ENCODE data around the gene SLC8A2. TPM values are rescaled to one million over a fixed set of nuclear protein-coding genes. Genes with fewer than 3 reads are reported as not detected.
A peak's percentile ranks its signal among the peaks of the same experiment; 100 is the strongest.

Gene SLC8A2
- not detected for polyA plus RNA-seq

GRCh38 chr19:47471733-47472457 is at the start of gene SLC8A2:
Gene SLC8A2 (minus strand): TSS chr19:47471893. CDS start chr19:47466403, 5,490 bp downstream.
- Mint-ChIP-seq H3K9me3 (no peaks in the 10 kb centered on the region), H3K27ac (peak within 1 kb of the TSS in 1 of 3 donors; percentile 85), H3K4me1 (peaks cover 0 to 5% (median 2%) of the 10 kb centered on the region in 3 donors), H3K36me3 (peaks cover 6% of the 10 kb centered on the region), H3K27me3 (peaks cover 40% of the 10 kb centered on the region), H3K4me3 (peak within 1 kb of the TSS in 2 of 4 donors; percentile 67 to 88)

GRCh38 chr19:47520839-47521238 is 49.1 kb upstream of the SLC8A2 start:
- Mint-ChIP-seq H3K27me3 (peaks cover 27% of the 10 kb centered on the region), H3K27ac (no peak overlapping the region), H3K4me1 (peaks cover 9 to 17% (median 10%) of the 10 kb centered on the region in 3 donors)

GRCh38 chr19:47520343-47520806 is 48.7 kb upstream of the SLC8A2 start:
- Mint-ChIP-seq H3K4me3 (no peak overlapping the region), H3K36me3 (no peaks in the 10 kb centered on the region), H3K4me1 (peaks cover 12 to 19% (median 13%) of the 10 kb centered on the region in 3 donors), H3K27me3 (peaks cover 27% of the 10 kb centered on the region), H3K9me3 (no peaks in the 10 kb centered on the region), H3K27ac (no peak overlapping the region)

More at GRCh38 chr19:47520839-47521238, 49.1 kb upstream of the SLC8A2 start:
- H3K4me3 Mint-ChIP-seq, result no peak overlapping the region
- H3K9me3 Mint-ChIP-seq, result no peaks in the 10 kb centered on the region
- H3K36me3 Mint-ChIP-seq, result no peaks in the 10 kb centered on the region

- H3K27me3 Mint-ChIP-seq, result peaks cover 26% of the 10 kb centered on the region
- H3K4me3 Mint-ChIP-seq, result peak overlapping the region in 1 of 4 donors; percentile 12
- no peak overlapping the region for H3K27ac Mint-ChIP-seq
- H3K36me3 Mint-ChIP-seq, result peaks cover 2% of the 10 kb centered on the region
- H3K9me3 Mint-ChIP-seq, result no peaks in the 10 kb centered on the region
- H3K4me1 Mint-ChIP-seq, result peaks cover 17 to 21% (median 20%) of the 10 kb centered on the region in 3 donors
Measured at GRCh38 chr19:47518854-47519253, 47.2 kb upstream of the SLC8A2 start.

- H3K27me3 Mint-ChIP-seq, result peaks cover 21% of the 10 kb centered on the region
- H3K4me1 Mint-ChIP-seq, result peaks cover 22 to 25% (median 23%) of the 10 kb centered on the region in 3 donors
- peaks cover 2% of the 10 kb centered on the region for H3K36me3 Mint-ChIP-seq
- peak overlapping the region; percentile 81 to 98 (median 94) for H3K27ac Mint-ChIP-seq
- H3K9me3 Mint-ChIP-seq, result no peaks in the 10 kb centered on the region
- H3K4me3 Mint-ChIP-seq, result peak overlapping the region in 3 of 4 donors; percentile 26 to 87 (median 64)
Measured at GRCh38 chr19:47518139-47518538, 46.4 kb upstream of the SLC8A2 start.

- Mint-ChIP-seq H3K9me3 (no peaks in the 10 kb centered on the region), H3K27me3 (peaks cover 3% of the 10 kb centered on the region), H3K36me3 (peaks cover 2% of the 10 kb centered on the region), H3K4me3 (peak within 1 kb of the TSS; percentile 97 to 99 (median 98)), H3K4me1 (peaks cover 38 to 49% (median 40%) of the 10 kb centered on the region in 3 donors), H3K27ac (peak within 1 kb of the TSS; percentile 98 to 100 (median 98))
Measured at GRCh38 chr19:47514869-47515588, 43.3 kb upstream of the SLC8A2 start, which contains the start of gene NAPA. Gene NAPA (minus strand): TSS chr19:47515063. CDS start chr19:47514940, 123 bp downstream.

- H3K4me3 Mint-ChIP-seq, result peak overlapping the region; percentile 97 to 99 (median 98)
- no peaks in the 10 kb centered on the region for H3K9me3 Mint-ChIP-seq
- H3K36me3 Mint-ChIP-seq, result peaks cover 2% of the 10 kb centered on the region
- H3K4me1 Mint-ChIP-seq, result peaks cover 41 to 54% (median 42%) of the 10 kb centered on the region in 3 donors
- H3K27me3 Mint-ChIP-seq, result no peaks in the 10 kb centered on the region
- H3K27ac Mint-ChIP-seq, result peak overlapping the region; percentile 98 to 100 (median 98)
Measured at GRCh38 chr19:47514151-47514868, 42.6 kb upstream of the SLC8A2 start.

- Mint-ChIP-seq H3K4me1 (peaks cover 31 to 49% (median 37%) of the 10 kb centered on the region in 3 donors), H3K4me3 (peak overlapping the region; percentile 27 to 99 (median 98))
Measured at GRCh38 chr19:47512948-47513319, 41.2 kb upstream of the SLC8A2 start.

GRCh38 chr19:47512183-47512947 is 40.7 kb upstream of the SLC8A2 start:
- peak overlapping the region in 2 of 3 donors; percentile 95 to 98 for H3K27ac Mint-ChIP-seq
- H3K4me3 Mint-ChIP-seq, result peak overlapping the region; percentile 27 to 99 (median 98)
- peaks cover 2% of the 10 kb centered on the region for H3K36me3 Mint-ChIP-seq
- H3K4me1 Mint-ChIP-seq, result peaks cover 31 to 49% (median 36%) of the 10 kb centered on the region in 3 donors
- H3K9me3 Mint-ChIP-seq, result no peaks in the 10 kb centered on the region
- no peaks in the 10 kb centered on the region for H3K27me3 Mint-ChIP-seq

More at GRCh38 chr19:47512948-47513319, 41.2 kb upstream of the SLC8A2 start:
- H3K9me3 Mint-ChIP-seq, result no peaks in the 10 kb centered on the region
- H3K27ac Mint-ChIP-seq, result peak overlapping the region in 2 of 3 donors; percentile 95 to 98
- H3K27me3 Mint-ChIP-seq, result no peaks in the 10 kb centered on the region
- H3K36me3 Mint-ChIP-seq, result peaks cover 2% of the 10 kb centered on the region

- Mint-ChIP-seq H3K27me3 (no peaks in the 10 kb centered on the region), H3K36me3 (peaks cover 2% of the 10 kb centered on the region), H3K4me3 (peak overlapping the region in 1 of 4 donors; percentile 98), H3K9me3 (no peaks in the 10 kb centered on the region), H3K4me1 (peaks cover 31 to 49% (median 36%) of the 10 kb centered on the region in 3 donors), H3K27ac (peak overlapping the region in 2 of 3 donors; percentile 95 to 98)
Measured at GRCh38 chr19:47511681-47512080, 40.0 kb upstream of the SLC8A2 start.

GRCh38 chr19:47511128-47511517 is 39.4 kb upstream of the SLC8A2 start:
- Mint-ChIP-seq H3K36me3 (peaks cover 2% of the 10 kb centered on the region), H3K4me3 (peak overlapping the region in 3 of 4 donors; percentile 3 to 98 (median 47)), H3K27ac (no peak overlapping the region), H3K9me3 (no peaks in the 10 kb centered on the region), H3K27me3 (no peaks in the 10 kb centered on the region), H3K4me1 (peaks cover 31 to 46% (median 32%) of the 10 kb centered on the region in 3 donors)

- peaks cover 29 to 44% (median 31%) of the 10 kb centered on the region in 3 donors for H3K4me1 Mint-ChIP-seq
- peak overlapping the region in 2 of 4 donors; percentile 39 to 98 for H3K4me3 Mint-ChIP-seq
- H3K27me3 Mint-ChIP-seq, result no peaks in the 10 kb centered on the region
- peaks cover 2% of the 10 kb centered on the region for H3K36me3 Mint-ChIP-seq
- H3K27ac Mint-ChIP-seq, result peak overlapping the region in 2 of 3 donors; percentile 83 to 86
- no peaks in the 10 kb centered on the region for H3K9me3 Mint-ChIP-seq
Measured at GRCh38 chr19:47510516-47511127, 38.9 kb upstream of the SLC8A2 start.

- Mint-ChIP-seq H3K4me1 (peaks cover 29 to 38% (median 29%) of the 10 kb centered on the region in 3 donors), H3K27me3 (no peaks in the 10 kb centered on the region), H3K27ac (peak overlapping the region in 2 of 3 donors; percentile 83 to 86), H3K36me3 (peaks cover 2% of the 10 kb centered on the region), H3K4me3 (peak overlapping the region in 1 of 4 donors; percentile 87), H3K9me3 (no peaks in the 10 kb centered on the region)
Measured at GRCh38 chr19:47509973-47510372, 38.3 kb upstream of the SLC8A2 start.
